Raji (cell line): ENCODE results near the gene USP5.

Experiments
- POLR2A ChIP-seq: IDR thresholded peaks from 2 replicates; pipeline ENCODE4 v1.6.1; 2011; ENCODE audit warnings: low read depth, low read length, control low read depth; ENCODE audit not compliant: insufficient read depth

Gene USP5

DNA sequence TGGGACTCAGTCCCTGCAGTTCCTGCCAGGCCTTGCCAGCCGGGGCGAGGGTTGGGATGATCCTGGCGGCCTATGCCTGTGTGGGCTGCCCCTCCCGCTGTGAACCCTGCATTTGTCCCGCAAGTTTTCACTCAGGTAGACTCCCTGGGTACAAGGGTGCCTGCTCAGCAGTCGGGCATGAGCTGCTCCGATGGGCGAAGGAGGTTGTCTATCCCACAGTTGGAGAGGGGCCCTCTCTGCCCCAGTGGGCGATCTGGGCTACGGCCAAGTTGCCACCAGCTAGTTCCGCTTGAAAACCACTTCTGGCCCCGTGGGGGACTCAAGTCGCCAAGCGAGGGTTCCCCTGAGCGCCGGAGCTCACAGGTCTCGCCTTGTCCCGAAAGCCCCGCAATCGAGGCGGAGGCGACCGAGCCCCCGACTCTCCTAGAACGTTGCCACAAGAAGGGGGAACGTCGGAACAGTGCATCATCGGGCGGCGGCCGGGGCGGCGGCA is 15.0 kb downstream of the USP5 start:
- TF ChIP-seq POLR2A = no peak

DNA sequence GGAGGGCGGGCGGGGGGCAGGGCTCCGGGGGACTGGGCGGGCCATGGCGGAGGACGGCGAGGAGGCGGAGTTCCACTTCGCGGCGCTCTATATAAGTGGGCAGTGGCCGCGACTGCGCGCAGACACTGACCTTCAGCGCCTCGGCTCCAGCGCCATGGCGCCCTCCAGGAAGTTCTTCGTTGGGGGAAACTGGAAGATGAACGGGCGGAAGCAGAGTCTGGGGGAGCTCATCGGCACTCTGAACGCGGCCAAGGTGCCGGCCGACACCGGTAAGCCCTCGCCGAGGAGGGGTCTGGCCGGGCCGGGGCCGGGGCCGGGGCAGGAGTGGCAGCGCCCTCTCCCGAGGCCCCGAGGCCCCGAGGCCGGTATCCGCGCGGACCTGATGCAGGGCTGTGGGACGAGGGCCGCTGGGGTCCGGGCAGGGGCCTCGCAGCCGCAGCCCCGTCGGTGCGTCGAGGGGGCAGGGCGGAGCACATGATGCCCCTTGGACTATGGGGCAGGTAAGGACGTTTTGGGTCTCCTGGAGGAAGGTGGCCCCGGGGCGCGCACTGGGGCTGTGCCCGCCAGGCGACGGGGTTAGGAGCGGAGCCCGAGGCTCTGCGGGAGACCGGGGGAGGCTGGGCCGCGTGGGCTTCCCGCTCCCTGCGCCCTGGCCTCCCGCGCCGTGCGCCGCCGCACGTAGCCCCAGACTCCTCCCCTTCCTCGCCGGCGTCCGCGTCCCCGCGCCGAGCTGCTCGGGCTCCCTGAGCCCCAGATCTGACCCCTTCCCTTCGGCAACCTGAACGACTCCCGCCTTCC is 15.7 kb downstream of the USP5 start, which contains the start of gene TPI1:
Gene TPI1 (plus strand): TSS at position 119 of the 798 bp plus-strand sequence. CDS start 36 bp downstream, at position 155.
- peak; percentile 92 for TF ChIP-seq POLR2A

- peak; percentile 5; the same call in 1 of the 2 replicates for TF ChIP-seq POLR2A
Measured at GRCh38 chr12:6868211-6869048, 16.5 kb downstream of the USP5 start.

DNA sequence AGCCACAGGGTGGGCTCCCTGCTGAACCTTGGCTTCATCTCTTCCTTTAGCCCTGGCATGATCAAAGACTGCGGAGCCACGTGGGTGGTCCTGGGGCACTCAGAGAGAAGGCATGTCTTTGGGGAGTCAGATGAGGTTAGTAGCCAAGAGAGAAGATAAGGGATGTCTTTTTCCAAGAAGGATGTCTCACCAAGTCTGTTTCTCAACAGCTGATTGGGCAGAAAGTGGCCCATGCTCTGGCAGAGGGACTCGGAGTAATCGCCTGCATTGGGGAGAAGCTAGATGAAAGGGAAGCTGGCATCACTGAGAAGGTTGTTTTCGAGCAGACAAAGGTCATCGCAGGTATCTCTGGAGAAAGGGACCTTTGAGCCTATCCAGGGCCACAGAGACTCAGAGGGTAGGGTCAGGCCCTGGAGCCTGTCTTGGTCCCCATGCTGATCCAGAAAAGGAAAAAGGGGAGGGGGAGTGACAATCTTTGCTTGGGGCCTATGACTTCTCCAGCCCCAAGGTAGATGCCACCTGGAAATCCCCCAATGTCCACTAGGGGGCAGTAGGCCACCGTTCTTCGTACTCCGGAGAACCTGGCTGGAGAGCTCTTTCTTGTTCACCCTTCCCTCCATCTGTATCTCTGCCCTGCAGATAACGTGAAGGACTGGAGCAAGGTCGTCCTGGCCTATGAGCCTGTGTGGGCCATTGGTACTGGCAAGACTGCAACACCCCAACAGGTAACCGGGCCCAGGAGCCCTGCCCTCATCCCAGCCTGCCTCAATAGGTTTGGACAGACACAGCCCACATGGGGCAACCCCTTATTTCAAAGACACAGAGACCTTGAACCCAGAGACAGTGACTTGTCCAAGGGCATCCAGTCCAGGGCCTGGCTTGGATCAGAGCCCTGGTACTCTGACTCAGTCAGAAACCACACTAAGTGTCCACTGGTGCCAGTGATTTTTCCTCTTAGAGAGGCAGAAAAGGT is 17.4 kb downstream of the USP5 start:
- TF ChIP-seq POLR2A = no peak

- TF ChIP-seq POLR2A = peak; percentile 70
Measured at GRCh38 chr12:6871052-6871957, 19.4 kb downstream of the USP5 start.

DNA sequence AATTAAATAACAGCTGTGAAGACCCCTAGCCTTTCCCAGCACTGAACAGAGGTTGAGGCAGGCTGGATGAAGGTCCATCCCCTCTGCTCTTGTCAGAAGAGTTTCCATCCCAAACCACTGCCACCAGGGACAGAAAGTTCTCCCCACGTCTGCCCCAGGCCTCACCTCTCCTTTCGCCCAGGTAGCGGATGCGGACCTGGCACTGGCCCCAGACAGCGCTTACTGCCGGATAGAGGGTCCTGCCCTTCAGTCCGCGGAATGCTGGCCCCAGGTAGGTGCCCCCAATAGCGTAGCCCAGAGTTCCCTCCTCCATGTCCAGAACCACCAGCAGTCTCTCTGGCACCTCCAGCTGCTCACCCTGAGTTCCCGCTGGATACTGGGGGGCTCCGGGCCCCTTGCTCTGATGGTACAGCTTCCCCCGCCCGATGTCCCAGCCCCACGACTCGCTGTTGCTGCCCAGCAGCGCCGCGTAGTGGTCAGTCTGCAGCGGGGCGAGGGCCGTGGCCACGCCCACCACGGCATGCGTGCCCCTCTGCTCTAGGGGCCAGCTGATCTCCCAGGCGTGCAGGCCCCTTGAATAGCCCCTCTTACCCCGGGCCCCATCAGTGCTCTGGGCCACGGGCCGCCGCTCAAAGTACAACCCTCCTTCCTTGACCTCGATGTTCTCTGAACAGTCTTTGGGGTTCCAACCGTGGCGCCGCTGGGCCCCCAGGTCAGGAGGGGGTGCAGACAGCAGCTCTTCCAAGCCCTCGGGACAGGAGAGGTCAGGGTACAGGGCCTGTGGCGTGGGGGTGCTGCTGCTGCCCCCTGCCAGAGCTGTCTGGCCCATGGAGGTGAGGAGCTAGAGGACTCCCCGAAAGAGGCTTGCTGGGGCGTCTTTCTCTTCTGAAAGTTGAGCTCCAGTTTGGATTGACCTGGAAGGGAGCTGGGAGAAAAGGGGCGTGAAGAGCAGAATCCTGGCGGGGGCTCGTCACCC is 20.4 kb downstream of the USP5 start:
- peak; percentile 54; the same call in 1 of the 2 replicates for TF ChIP-seq POLR2A

GRCh38 chr12:6873094-6874014 is 21.4 kb downstream of the USP5 start, which contains the start of gene SPSB2:
Gene SPSB2 (minus strand): TSS chr12:6873303. CDS start chr12:6872901, 402 bp downstream.
- TF ChIP-seq POLR2A = peak; percentile 67

- no peak for TF ChIP-seq POLR2A
Measured at GRCh38 chr12:6883252-6883651, 31.3 kb downstream of the USP5 start.

- no peak for TF ChIP-seq POLR2A
Measured at GRCh38 chr12:6883683-6884082, 31.7 kb downstream of the USP5 start.

DNA sequence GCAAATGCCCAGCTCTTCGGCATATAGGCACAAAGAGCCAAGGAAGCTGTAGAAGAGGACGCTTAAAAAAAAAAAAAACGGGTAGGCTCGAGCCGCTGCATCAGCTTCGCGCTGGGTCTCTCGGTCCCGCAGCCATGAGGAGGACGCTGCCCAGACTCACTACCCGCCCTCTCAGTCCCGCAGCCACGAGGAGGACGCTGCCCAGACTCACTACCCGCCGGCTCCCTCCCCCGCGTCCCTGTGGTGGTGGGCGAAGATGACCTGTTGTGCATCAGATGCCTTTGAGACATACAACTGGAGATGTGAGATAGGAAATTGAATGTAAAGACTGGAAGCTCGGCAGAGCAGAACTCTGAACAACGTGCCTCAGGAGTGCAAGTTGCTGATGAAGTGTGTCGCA is 32.6 kb downstream of the USP5 start:
- TF ChIP-seq POLR2A = no peak

GRCh38 chr12:6887460-6887859 is 35.5 kb downstream of the USP5 start:
- TF ChIP-seq POLR2A = no peak
